22Rv1 (cell line): ENCODE results near the gene PRKCE.

Experiments used
- ZFX ChIP-seq: fragments of 450-650 bp; IDR thresholded peaks from 2 replicates; pipeline ENCODE4 v1.6.1; 2017; ENCODE audit warnings: antibody characterized with exemption, borderline replicate concordance
- TF ChIP-seq, protein P1 (sequence below): fragments of 450-650 bp; IDR thresholded peaks from 2 replicates; pipeline ENCODE4 v1.5.1; 2017; ENCODE audit warnings: mild to moderate bottlenecking

DNA sequence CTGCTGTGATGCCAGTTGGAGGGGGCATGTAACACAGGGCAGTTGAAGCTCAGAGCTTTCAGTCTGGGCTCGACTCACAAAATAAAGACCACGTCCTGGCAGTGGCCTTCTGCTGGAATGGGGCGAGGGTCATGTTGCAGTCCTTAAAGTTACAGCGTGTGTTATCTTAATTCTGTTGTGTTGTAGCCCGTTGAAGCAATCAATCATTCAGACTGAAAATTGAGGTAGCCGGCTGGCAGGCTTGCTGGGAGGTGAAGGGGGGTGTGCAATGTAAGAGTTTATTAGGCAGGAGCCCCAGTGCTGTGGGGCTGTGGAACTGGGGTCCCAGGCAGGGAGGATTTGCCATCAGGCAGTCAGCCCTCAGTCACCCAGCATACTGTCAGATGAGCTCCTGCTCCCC is 508.9 kb downstream of the PRKCE start:
- TF ChIP-seq, protein P1, sequence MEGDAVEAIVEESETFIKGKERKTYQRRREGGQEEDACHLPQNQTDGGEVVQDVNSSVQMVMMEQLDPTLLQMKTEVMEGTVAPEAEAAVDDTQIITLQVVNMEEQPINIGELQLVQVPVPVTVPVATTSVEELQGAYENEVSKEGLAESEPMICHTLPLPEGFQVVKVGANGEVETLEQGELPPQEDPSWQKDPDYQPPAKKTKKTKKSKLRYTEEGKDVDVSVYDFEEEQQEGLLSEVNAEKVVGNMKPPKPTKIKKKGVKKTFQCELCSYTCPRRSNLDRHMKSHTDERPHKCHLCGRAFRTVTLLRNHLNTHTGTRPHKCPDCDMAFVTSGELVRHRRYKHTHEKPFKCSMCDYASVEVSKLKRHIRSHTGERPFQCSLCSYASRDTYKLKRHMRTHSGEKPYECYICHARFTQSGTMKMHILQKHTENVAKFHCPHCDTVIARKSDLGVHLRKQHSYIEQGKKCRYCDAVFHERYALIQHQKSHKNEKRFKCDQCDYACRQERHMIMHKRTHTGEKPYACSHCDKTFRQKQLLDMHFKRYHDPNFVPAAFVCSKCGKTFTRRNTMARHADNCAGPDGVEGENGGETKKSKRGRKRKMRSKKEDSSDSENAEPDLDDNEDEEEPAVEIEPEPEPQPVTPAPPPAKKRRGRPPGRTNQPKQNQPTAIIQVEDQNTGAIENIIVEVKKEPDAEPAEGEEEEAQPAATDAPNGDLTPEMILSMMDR = no peak
- no peak for TF ChIP-seq ZFX
